Measurements from ENCODE around the gene GDPD3. TPM values are rescaled to one million over a fixed set of nuclear protein-coding genes. Genes with fewer than 3 reads are reported as not detected.

Gene GDPD3
- total and polyA plus RNA-seq, 10 of the 15 experiments (the other 5 are each of a cell fraction or from before 2014, with no cell fraction given) = 0.29 to 3.3 (median 0.97) TPM

- TF ChIP-seq CHD1 (IDR thresholded peaks at IDR 0.05; ENCODE audit: low read depth, low read length) = 0 out of 2 replicates have a peak, but pooled peaks have one; percentile 58
- TF ChIP-seq ZSCAN29 (IDR thresholded peaks at IDR 0.05) = no peak
- no peak for TF ChIP-seq RCOR1 (conservative IDR thresholded peaks at IDR 0.05; ENCODE audit: low read depth, low read length)
- TF ChIP-seq ZNF24 (IDR thresholded peaks at IDR 0.05) = no peak
- no peak for TF ChIP-seq ZNF592 (IDR thresholded peaks at IDR 0.05)
- TF ChIP-seq, protein P1, sequence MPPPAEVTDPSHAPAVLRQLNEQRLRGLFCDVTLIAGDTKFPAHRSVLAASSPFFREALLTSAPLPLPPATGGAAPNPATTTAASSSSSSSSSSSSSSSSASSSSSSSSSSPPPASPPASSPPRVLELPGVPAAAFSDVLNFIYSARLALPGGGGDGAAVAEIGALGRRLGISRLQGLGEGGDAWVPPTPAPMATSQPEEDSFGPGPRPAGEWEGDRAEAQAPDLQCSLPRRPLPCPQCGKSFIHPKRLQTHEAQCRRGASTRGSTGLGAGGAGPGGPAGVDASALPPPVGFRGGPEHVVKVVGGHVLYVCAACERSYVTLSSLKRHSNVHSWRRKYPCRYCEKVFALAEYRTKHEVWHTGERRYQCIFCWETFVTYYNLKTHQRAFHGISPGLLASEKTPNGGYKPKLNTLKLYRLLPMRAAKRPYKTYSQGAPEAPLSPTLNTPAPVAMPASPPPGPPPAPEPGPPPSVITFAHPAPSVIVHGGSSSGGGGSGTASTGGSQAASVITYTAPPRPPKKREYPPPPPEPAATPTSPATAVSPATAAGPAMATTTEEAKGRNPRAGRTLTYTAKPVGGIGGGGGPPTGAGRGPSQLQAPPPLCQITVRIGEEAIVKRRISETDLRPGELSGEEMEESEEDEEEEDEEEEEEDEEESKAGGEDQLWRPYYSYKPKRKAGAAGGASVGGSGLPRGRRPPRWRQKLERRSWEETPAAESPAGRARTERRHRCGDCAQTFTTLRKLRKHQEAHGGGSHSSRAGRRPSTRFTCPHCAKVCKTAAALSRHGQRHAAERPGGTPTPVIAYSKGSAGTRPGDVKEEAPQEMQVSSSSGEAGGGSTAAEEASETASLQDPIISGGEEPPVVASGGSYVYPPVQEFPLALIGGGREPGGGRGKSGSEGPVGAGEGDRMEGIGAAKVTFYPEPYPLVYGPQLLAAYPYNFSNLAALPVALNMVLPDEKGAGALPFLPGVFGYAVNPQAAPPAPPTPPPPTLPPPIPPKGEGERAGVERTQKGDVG (CRISPR knock-in tag; IDR thresholded peaks at IDR 0.05) = no peak
- 0 out of 2 replicates have a peak, but pooled peaks have one; percentile 43 for TF ChIP-seq RFX5 (IDR thresholded peaks at IDR 0.05; ENCODE audit: low read depth, low read length)
- TF ChIP-seq BMI1 (IDR thresholded peaks at IDR 0.05; ENCODE audit: borderline replicate concordance) = no peak
- no peak for TF ChIP-seq KAT2A (conservative IDR thresholded peaks at IDR 0.05; ENCODE audit: control insufficient read depth, low read depth, low read length)
- TF ChIP-seq ZBTB11 (CRISPR knock-in tag; IDR thresholded peaks at IDR 0.05) = 0 out of 2 replicates have a peak, but pooled peaks have one; percentile 21
- no peak for TF ChIP-seq TARDBP (IDR thresholded peaks at IDR 0.05; ENCODE audit: borderline replicate concordance)
- TF ChIP-seq, protein P2, sequence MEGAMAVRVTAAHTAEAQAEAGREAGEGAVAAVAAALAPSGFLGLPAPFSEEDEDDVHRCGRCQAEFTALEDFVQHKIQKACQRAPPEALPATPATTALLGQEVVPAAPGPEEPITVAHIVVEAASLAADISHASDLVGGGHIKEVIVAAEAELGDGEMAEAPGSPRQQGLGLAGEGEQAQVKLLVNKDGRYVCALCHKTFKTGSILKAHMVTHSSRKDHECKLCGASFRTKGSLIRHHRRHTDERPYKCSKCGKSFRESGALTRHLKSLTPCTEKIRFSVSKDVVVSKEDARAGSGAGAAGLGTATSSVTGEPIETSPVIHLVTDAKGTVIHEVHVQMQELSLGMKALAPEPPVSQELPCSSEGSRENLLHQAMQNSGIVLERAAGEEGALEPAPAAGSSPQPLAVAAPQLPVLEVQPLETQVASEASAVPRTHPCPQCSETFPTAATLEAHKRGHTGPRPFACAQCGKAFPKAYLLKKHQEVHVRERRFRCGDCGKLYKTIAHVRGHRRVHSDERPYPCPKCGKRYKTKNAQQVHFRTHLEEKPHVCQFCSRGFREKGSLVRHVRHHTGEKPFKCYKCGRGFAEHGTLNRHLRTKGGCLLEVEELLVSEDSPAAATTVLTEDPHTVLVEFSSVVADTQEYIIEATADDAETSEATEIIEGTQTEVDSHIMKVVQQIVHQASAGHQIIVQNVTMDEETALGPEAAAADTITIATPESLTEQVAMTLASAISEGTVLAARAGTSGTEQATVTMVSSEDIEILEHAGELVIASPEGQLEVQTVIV (IDR thresholded peaks at IDR 0.05; ENCODE audit: borderline replicate concordance, partially characterized antibody) = no peak
- peak; percentile 82 for TF ChIP-seq NRF1 (conservative IDR thresholded peaks at IDR 0.05; ENCODE audit: low read depth, low read length)
- TF ChIP-seq SPI1 (IDR thresholded peaks at IDR 0.05; ENCODE audit: borderline replicate concordance, insufficient read depth, low read depth, low read length) = peak; percentile 30; the same call in 1 of the 2 replicates
- TF ChIP-seq RBBP5 (conservative IDR thresholded peaks at IDR 0.05) = no peak
These were observed 48.0 kb downstream of the GDPD3 start, which contains the start of gene ALDOA (continued) for GRCh38 chr16:30065102-30065942.
